ENCODE results near the gene STXBP6. TPM values are rescaled to one million over a fixed set of nuclear protein-coding genes. Genes with fewer than 3 reads are reported as not detected.

STXBP6 gene
- total RNA-seq, 1 donor = 5.8 TPM

GRCh38 chr14:25004389-25004809 is 45.5 kb downstream of the STXBP6 start:
- TF ChIP-seq CTCF (IDR thresholded peaks at IDR 0.05; ENCODE audit: extremely low read depth, low read depth, low read length) = no peak
- peaks cover 25% of the 10 kb centered on the region for H3K4me1 ChIP-seq (ENCODE audit: insufficient read depth, low read length)
- no peak overlapping the region for H3K4me2 ChIP-seq (ENCODE audit: insufficient read depth, low read length)
- H3K4me3 ChIP-seq (ENCODE audit: insufficient read depth, low read length) = no peak overlapping the region
- no peaks in the 10 kb centered on the region for H4K20me1 ChIP-seq (ENCODE audit: insufficient read depth, low read length)
- no peaks in the 10 kb centered on the region for H3K79me2 ChIP-seq (ENCODE audit: insufficient read depth, low read length)
- H2AFZ ChIP-seq (ENCODE audit: low read length) = no peak overlapping the region
- H3K36me3 ChIP-seq (ENCODE audit: insufficient read depth, low read length) = no peaks in the 10 kb centered on the region
- no peaks in the 10 kb centered on the region for H3K27me3 ChIP-seq (ENCODE audit: insufficient read depth, low read length)
- no peak for DNase-seq (ENCODE audit: insufficient read length, low spot score, missing footprints)
- H3K9me3 ChIP-seq (ENCODE audit: low read depth, low read length) = no peaks in the 10 kb centered on the region
- peak overlapping the region; percentile 23 for H3K27ac ChIP-seq (ENCODE audit: low read depth, low read length)

GRCh38 chr14:25003537-25003936 is 46.4 kb downstream of the STXBP6 start:
- Histone ChIP-seq H3K4me1 (ENCODE audit: insufficient read depth, low read length) (peaks cover 24% of the 10 kb centered on the region), H2AFZ (ENCODE audit: low read length) (no peak overlapping the region), H3K36me3 (ENCODE audit: insufficient read depth, low read length) (no peaks in the 10 kb centered on the region), H3K27ac (ENCODE audit: low read depth, low read length) (peak overlapping the region; percentile 18), H4K20me1 (ENCODE audit: insufficient read depth, low read length) (no peaks in the 10 kb centered on the region), H3K4me3 (ENCODE audit: insufficient read depth, low read length) (no peak overlapping the region), H3K9me3 (ENCODE audit: low read depth, low read length) (no peaks in the 10 kb centered on the region), H3K27me3 (ENCODE audit: insufficient read depth, low read length) (no peaks in the 10 kb centered on the region), H3K4me2 (ENCODE audit: insufficient read depth, low read length) (no peak overlapping the region), H3K79me2 (ENCODE audit: insufficient read depth, low read length) (no peaks in the 10 kb centered on the region)
- DNase-seq (ENCODE audit: insufficient read length, low spot score, missing footprints) = no peak
- TF ChIP-seq CTCF (IDR thresholded peaks at IDR 0.05; ENCODE audit: extremely low read depth, low read depth, low read length) = no peak

- no peak overlapping the region for H3K4me3 ChIP-seq (ENCODE audit: insufficient read depth, low read length)
- H3K4me2 ChIP-seq (ENCODE audit: insufficient read depth, low read length) = no peak overlapping the region
- TF ChIP-seq CTCF (IDR thresholded peaks at IDR 0.05; ENCODE audit: extremely low read depth, low read depth, low read length) = no peak
Measured at GRCh38 chr14:25001601-25002000, 48.3 kb downstream of the STXBP6 start.

GRCh38 chr14:25001156-25001555 is 48.8 kb downstream of the STXBP6 start:
- H3K27ac ChIP-seq (ENCODE audit: low read depth, low read length) = no peak overlapping the region
- peaks cover 11% of the 10 kb centered on the region for H3K4me1 ChIP-seq (ENCODE audit: insufficient read depth, low read length)
- no peaks in the 10 kb centered on the region for H3K9me3 ChIP-seq (ENCODE audit: low read depth, low read length)
- H4K20me1 ChIP-seq (ENCODE audit: insufficient read depth, low read length) = no peaks in the 10 kb centered on the region
- no peak overlapping the region for H3K4me2 ChIP-seq (ENCODE audit: insufficient read depth, low read length)
- H3K36me3 ChIP-seq (ENCODE audit: insufficient read depth, low read length) = no peaks in the 10 kb centered on the region
- no peak overlapping the region for H3K4me3 ChIP-seq (ENCODE audit: insufficient read depth, low read length)
- no peaks in the 10 kb centered on the region for H3K79me2 ChIP-seq (ENCODE audit: insufficient read depth, low read length)
- H2AFZ ChIP-seq (ENCODE audit: low read length) = no peak overlapping the region
- H3K27me3 ChIP-seq (ENCODE audit: insufficient read depth, low read length) = no peaks in the 10 kb centered on the region
- TF ChIP-seq CTCF (IDR thresholded peaks at IDR 0.05; ENCODE audit: extremely low read depth, low read depth, low read length) = no peak
- DNase-seq (ENCODE audit: insufficient read length, low spot score, missing footprints) = no peak

More at GRCh38 chr14:25001601-25002000, 48.3 kb downstream of the STXBP6 start:
- H3K79me2 ChIP-seq (ENCODE audit: insufficient read depth, low read length) = no peaks in the 10 kb centered on the region
- no peaks in the 10 kb centered on the region for H4K20me1 ChIP-seq (ENCODE audit: insufficient read depth, low read length)
- no peaks in the 10 kb centered on the region for H3K36me3 ChIP-seq (ENCODE audit: insufficient read depth, low read length)
- no peak overlapping the region for H3K27ac ChIP-seq (ENCODE audit: low read depth, low read length)
- H3K9me3 ChIP-seq (ENCODE audit: low read depth, low read length) = no peaks in the 10 kb centered on the region
- H3K4me1 ChIP-seq (ENCODE audit: insufficient read depth, low read length) = peaks cover 14% of the 10 kb centered on the region
- no peak overlapping the region for H2AFZ ChIP-seq (ENCODE audit: low read length)
- no peak for DNase-seq (ENCODE audit: insufficient read length, low spot score, missing footprints)
- no peaks in the 10 kb centered on the region for H3K27me3 ChIP-seq (ENCODE audit: insufficient read depth, low read length)
